ENCODE results near the gene KRT38. TPM values are rescaled to one million over a fixed set of nuclear protein-coding genes. Genes with fewer than 3 reads are reported as not detected.

The KRT38 gene
- total and polyA plus RNA-seq, 2 of the 8 experiments (the other 6 are each of a cell fraction or from before 2014, with no cell fraction given), result not detected

DNA sequence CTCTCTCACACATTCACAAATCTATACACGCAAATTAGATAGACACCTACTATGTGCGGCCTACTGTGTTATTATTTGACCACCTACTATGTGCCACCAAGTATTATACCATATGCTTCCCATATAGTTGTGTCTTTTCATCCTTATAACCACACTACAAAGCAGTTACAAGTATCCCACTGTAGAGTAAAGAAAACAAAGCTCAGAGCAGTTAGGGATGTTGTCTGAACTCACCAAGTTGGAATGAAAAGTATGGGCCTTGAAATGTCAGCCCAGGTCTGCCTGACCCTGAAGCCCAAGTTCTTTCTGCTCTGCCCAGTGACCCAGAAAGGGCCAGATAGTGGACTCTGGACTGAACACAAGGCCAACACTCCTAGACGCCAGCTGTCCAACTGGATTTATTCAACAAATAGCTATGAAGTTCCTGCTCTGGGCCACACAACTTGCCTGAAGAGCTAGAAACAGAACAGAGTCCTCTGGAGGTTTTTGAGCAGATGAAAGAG lies 24.9 kb downstream of the KRT38 start:
- no peaks in the 10 kb centered on the region for H3K79me2 ChIP-seq (ENCODE audit: control insufficient read depth in 1 of 2, insufficient read depth in 2 of 2, low read length in 2 of 2)
- H3K4me3 ChIP-seq (ENCODE audit: extremely low read depth in 1 of 4, insufficient read depth in 2 of 4, low read depth in 3 of 4, low read length in 4 of 4), result no peak overlapping the region
- no peak overlapping the region for H3K23ac ChIP-seq (ENCODE audit: insufficient read length)
- no peak overlapping the region for H3K14ac ChIP-seq (ENCODE audit: insufficient read length)
- POLR2A ChIA-PET (ENCODE audit: partially characterized antibody), result no interaction called here
- 92% methylated on average over 3 of the region's 3 CpGs; no CpG with 5 or more reads in 1 of the 2 experiments for whole genome bisulfite sequencing, 2 experiments (ENCODE audit: extremely low coverage in 1 of 2, insufficient coverage in 1 of 2, insufficient read length in 1 of 2, insufficient replicate concordance in 2 of 2, low coverage in 1 of 2, low lambda C conversion rate in 2 of 2, missing lambda C conversion rate in 1 of 2)
- H2BK15ac ChIP-seq (ENCODE audit: low read length), result no peak overlapping the region
- H4K8ac ChIP-seq (ENCODE audit: extremely low read depth, insufficient read depth, low read length), result no peak overlapping the region
- no peak overlapping the region for H3K27ac ChIP-seq (ENCODE audit: low read depth, low read length)
- no peaks in the 10 kb centered on the region for H4K20me1 ChIP-seq (replicated peaks in 1 of 2; ENCODE audit: control insufficient read depth in 1 of 2, insufficient read depth in 2 of 2, low read length in 2 of 2)
- no peaks in the 10 kb centered on the region for H3K9me3 ChIP-seq (ENCODE audit: insufficient read depth in 2 of 2, low read depth in 1 of 2, low read length in 1 of 2)
- no peak overlapping the region for H4K91ac ChIP-seq (replicated peaks; ENCODE audit: insufficient read length, low read length)
- no peak overlapping the region for H3K18ac ChIP-seq (ENCODE audit: extremely low read depth, low read length)
- no peak overlapping the region for H3K9ac ChIP-seq (replicated peaks in 1 of 4; ENCODE audit: extremely low read depth in 1 of 4, low read depth in 3 of 4, low read length in 3 of 4)
- H2AK5ac ChIP-seq (ENCODE audit: low read depth, low read length), result no peak overlapping the region
- H2BK20ac ChIP-seq (ENCODE audit: low read length), result no peak overlapping the region
- DNase-seq (ENCODE audit: low read depth in 1 of 2, low spot score in 2 of 2) (no peak), FAIRE-seq (no peak)
- H3K23me2 ChIP-seq (ENCODE audit: low read depth, low read length), result no peaks in the 10 kb centered on the region
- no peaks in the 10 kb centered on the region for H3K36me3 ChIP-seq (ENCODE audit: control insufficient read depth in 2 of 4, insufficient read depth in 4 of 4, low read length in 3 of 4)
- H3K4ac ChIP-seq (replicated peaks; ENCODE audit: insufficient read length, low read depth, low read length), result no peak overlapping the region
- H3K4me1 ChIP-seq (replicated peaks in 1 of 4; ENCODE audit: control insufficient read depth in 3 of 4, insufficient read depth in 4 of 4, low read length in 3 of 4), result peaks cover 0 to 7% (median 1%) of the 10 kb centered on the region in 4 experiments; a peak in 5 of 7 replicates
- H2BK120ac ChIP-seq (replicated peaks; ENCODE audit: low read depth, low read length), result no peak overlapping the region
- no peak overlapping the region for H2AFZ ChIP-seq (ENCODE audit: low read length)
- H3K56ac ChIP-seq (replicated peaks; ENCODE audit: insufficient read length, low read depth, low read length), result no peak overlapping the region
- no peak overlapping the region for H4K5ac ChIP-seq (ENCODE audit: insufficient read length, low read depth, low read length)
- CTCF ChIA-PET (ENCODE audit: partially characterized antibody), result interaction anchor here (0.7 to 3.8 kb wide), 7 partner anchors 9 to 500 kb away, joined by 3 to 51 read pairs (median 5); no protein-coding TSS in a partner anchor
- no peak overlapping the region for H2BK12ac ChIP-seq (ENCODE audit: low read depth, low read length)
- H3K79me1 ChIP-seq (ENCODE audit: low read depth, low read length), result no peaks in the 10 kb centered on the region
- no peak overlapping the region for H2BK5ac ChIP-seq (ENCODE audit: low read depth, low read length)
- no peaks in the 10 kb centered on the region; a peak in 2 of 7 replicates for H3K27me3 ChIP-seq (replicated peaks in 1 of 4; ENCODE audit: control insufficient read depth in 3 of 4, extremely low read depth in 1 of 4, insufficient read depth in 3 of 4, low read length in 3 of 4)
- no peak overlapping the region for H3K4me2 ChIP-seq (ENCODE audit: insufficient read depth in 1 of 2, low read depth in 2 of 2, low read length in 2 of 2)
- TF ChIP-seq POU5F1 (IDR thresholded peaks at IDR 0.05; ENCODE audit: low read depth, low read length) (no peak), SIRT6 (IDR thresholded peaks at IDR 0.05; ENCODE audit: low read length) (no peak), TAF7 (optimal IDR thresholded peaks at IDR 0.05; ENCODE audit: borderline replicate concordance, low read depth, low read length) (no peak), NANOG (IDR thresholded peaks at IDR 0.05; ENCODE audit: insufficient read depth, low read depth, low read length, poor library complexity, severe bottlenecking) (no peak), RAD21 (IDR thresholded peaks at IDR 0.05 in 1 of 2, conservative IDR thresholded peaks at IDR 0.05 in 1 of 2; ENCODE audit: low read depth in 2 of 2, low read length in 2 of 2) (no peak), HDAC6 (IDR thresholded peaks at IDR 0.05; ENCODE audit: low read depth, low read length) (no peak), SIX5 (IDR thresholded peaks at IDR 0.05; ENCODE audit: low read depth, low read length) (no peak), JUND (IDR thresholded peaks at IDR 0.05; ENCODE audit: low read length) (no peak), GABPA (IDR thresholded peaks at IDR 0.05; ENCODE audit: borderline replicate concordance, insufficient read depth, low read length) (no peak), NRF1 (IDR thresholded peaks at IDR 0.05; ENCODE audit: low read depth, low read length) (no peak)
- TF ChIP-seq, protein P1, sequence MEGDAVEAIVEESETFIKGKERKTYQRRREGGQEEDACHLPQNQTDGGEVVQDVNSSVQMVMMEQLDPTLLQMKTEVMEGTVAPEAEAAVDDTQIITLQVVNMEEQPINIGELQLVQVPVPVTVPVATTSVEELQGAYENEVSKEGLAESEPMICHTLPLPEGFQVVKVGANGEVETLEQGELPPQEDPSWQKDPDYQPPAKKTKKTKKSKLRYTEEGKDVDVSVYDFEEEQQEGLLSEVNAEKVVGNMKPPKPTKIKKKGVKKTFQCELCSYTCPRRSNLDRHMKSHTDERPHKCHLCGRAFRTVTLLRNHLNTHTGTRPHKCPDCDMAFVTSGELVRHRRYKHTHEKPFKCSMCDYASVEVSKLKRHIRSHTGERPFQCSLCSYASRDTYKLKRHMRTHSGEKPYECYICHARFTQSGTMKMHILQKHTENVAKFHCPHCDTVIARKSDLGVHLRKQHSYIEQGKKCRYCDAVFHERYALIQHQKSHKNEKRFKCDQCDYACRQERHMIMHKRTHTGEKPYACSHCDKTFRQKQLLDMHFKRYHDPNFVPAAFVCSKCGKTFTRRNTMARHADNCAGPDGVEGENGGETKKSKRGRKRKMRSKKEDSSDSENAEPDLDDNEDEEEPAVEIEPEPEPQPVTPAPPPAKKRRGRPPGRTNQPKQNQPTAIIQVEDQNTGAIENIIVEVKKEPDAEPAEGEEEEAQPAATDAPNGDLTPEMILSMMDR (IDR thresholded peaks at IDR 0.05; ENCODE audit: control extremely low read depth in 1 of 3, insufficient read depth in 1 of 3, low read depth in 1 of 3, low read length in 3 of 3), result no peak

All from H1 (cell line).